ENCODE data around the gene LCNL1. TPM values are rescaled to one million over a fixed set of nuclear protein-coding genes. Genes with fewer than 3 reads are reported as not detected.

Gene LCNL1
- total and polyA plus RNA-seq, 10 of the 15 experiments (the other 5 are each of a cell fraction or from before 2014, with no cell fraction given): not detected

DNA sequence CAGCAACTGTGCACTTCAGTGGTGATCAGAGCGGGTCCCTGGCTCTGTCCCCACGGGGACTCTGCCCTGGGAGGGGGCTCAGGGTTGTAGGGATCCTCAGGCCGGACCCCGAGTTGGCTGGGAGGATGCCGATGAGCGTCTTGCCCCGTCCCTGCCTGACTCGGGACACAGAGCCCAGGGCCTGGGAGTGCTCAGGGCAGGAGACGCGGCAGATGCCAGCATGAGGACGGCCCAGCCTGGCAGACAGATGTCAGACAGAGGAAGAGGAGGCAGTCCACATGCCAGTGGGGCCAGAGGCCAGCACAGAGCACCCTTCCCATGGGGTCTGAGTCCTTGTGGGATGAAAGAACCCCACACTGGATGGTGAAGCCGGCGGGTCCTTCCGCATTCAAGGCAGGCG is 19.5 kb upstream of the LCNL1 start:
- ChIA-PET CTCF (interaction anchor here (1.4 kb wide), 1 partner anchor 19 kb away, joined by 3 read pairs; the partner anchor contains the start of genes C8G and FBXW5), POLR2A (no interaction called here), SMC1A (ENCODE audit: uncharacterized antibody, unreplicated experiment) (no interaction called here), RAD21 (ENCODE audit: unreplicated experiment) (interaction anchor here (0.6 kb wide), 1 partner anchor 227 kb away, joined by 3 read pairs; no protein-coding TSS in a partner anchor)
- no peaks in the 10 kb centered on the region for H3K36me3 ChIP-seq (ENCODE audit: control insufficient read depth in 2 of 2, insufficient read depth in 2 of 2, low read length in 1 of 2)
- no peak for TF ChIP-seq ZNF622 (IDR thresholded peaks at IDR 0.05)
- no peak for TF ChIP-seq BACH1 (IDR thresholded peaks at IDR 0.05; ENCODE audit: borderline replicate concordance)
- TF ChIP-seq PAX5 (IDR thresholded peaks at IDR 0.05; ENCODE audit: borderline replicate concordance, low read depth, low read length): no peak
- TF ChIP-seq NRF1 (conservative IDR thresholded peaks at IDR 0.05; ENCODE audit: low read depth, low read length): no peak
- no peak for TF ChIP-seq PAX8 (IDR thresholded peaks at IDR 0.05)
- FAIRE-seq: no peak
- no peak for DNase-seq (ENCODE audit: low read depth, low spot score)
- no peaks in the 10 kb centered on the region; the same call in 1 of the 2 replicates for H4K20me1 ChIP-seq (ENCODE audit: control insufficient read depth, insufficient read depth)
- H3K27ac ChIP-seq (ENCODE audit: control insufficient read depth, insufficient read depth): no peak overlapping the region
- 35% methylated on average over 12 of the region's 15 CpGs for WGBS (ENCODE audit: insufficient coverage, insufficient replicate concordance, low lambda C conversion rate, missing lambda C conversion rate)
- in situ Hi-C loops (cut with MboI) (no loop called here), intact Hi-C loops (cut with micrococcal nuclease; ENCODE audit: unreplicated experiment) (no loop called here)
- H3K27me3 ChIP-seq (replicated peaks in 1 of 2; ENCODE audit: control insufficient read depth in 2 of 2, insufficient read depth in 2 of 2, low read length in 1 of 2): no peaks in the 10 kb centered on the region
- no peaks in the 10 kb centered on the region for H3K9me3 ChIP-seq (replicated peaks; ENCODE audit: control insufficient read depth, insufficient read depth, low read length)
- BruUV-seq (replicated peaks): no TSS peak
- H3K9ac ChIP-seq (ENCODE audit: control insufficient read depth, insufficient read depth, low read length): no peak overlapping the region
- no peak for ATAC-seq
- no peak overlapping the region for H2AFZ ChIP-seq (ENCODE audit: control insufficient read depth, low read depth, low read length)
- H3K4me2 ChIP-seq (ENCODE audit: control insufficient read depth, insufficient read depth): no peak overlapping the region
- peaks cover 7% of the 10 kb centered on the region for H3K4me1 ChIP-seq (ENCODE audit: control insufficient read depth, insufficient read depth, low read length)
- H3K79me2 ChIP-seq (ENCODE audit: control insufficient read depth, insufficient read depth, low read length): no peaks in the 10 kb centered on the region
- no peak overlapping the region for H3K4me3 ChIP-seq

DNA sequence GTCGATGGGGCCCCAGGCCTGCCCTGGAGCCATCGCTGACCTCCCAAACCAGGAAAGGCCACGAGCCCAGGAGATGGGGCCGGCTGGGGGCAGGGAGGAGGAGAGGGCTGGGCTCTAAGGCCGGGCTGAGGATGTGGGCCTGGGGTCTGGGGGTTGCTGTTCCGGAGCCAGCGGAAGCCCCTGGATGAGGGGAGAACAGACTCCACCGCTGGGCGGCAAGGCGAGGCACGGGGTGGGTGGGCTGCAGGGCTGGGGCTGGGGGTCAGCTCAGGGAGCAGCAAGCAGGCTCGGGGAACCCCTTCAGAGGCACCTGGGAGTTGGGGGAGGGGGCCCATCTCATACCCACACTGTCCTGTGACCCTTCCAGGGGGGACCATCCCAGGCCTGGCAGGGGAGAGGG is 19.0 kb upstream of the LCNL1 start:
- no peak overlapping the region for H3K4me2 ChIP-seq (ENCODE audit: control insufficient read depth, insufficient read depth)
- H3K79me2 ChIP-seq (ENCODE audit: control insufficient read depth, insufficient read depth, low read length): no peaks in the 10 kb centered on the region
- H3K4me3 ChIP-seq: no peak overlapping the region
- in situ Hi-C loops (cut with MboI) (no loop called here), intact Hi-C loops (cut with micrococcal nuclease; ENCODE audit: unreplicated experiment) (no loop called here)
- ChIA-PET RAD21 (ENCODE audit: unreplicated experiment) (interaction anchor here (0.6 kb wide), 1 partner anchor 78 kb away, joined by 3 read pairs; no protein-coding TSS in a partner anchor), SMC1A (ENCODE audit: uncharacterized antibody, unreplicated experiment) (no interaction called here), CTCF (no interaction called here), POLR2A (no interaction called here)
- H3K36me3 ChIP-seq (ENCODE audit: control insufficient read depth in 2 of 2, insufficient read depth in 2 of 2, low read length in 1 of 2): no peaks in the 10 kb centered on the region
- H2AFZ ChIP-seq (ENCODE audit: control insufficient read depth, low read depth, low read length): no peak overlapping the region
- FAIRE-seq: no peak
- TF ChIP-seq PAX5 (IDR thresholded peaks at IDR 0.05; ENCODE audit: borderline replicate concordance, low read depth, low read length) (no peak), EGR1 (IDR thresholded peaks at IDR 0.05; ENCODE audit: borderline replicate concordance in 1 of 2, low read depth in 2 of 2, low read length in 2 of 2) (no peak), NRF1 (conservative IDR thresholded peaks at IDR 0.05; ENCODE audit: low read depth, low read length) (no peak), PAX8 (IDR thresholded peaks at IDR 0.05) (no peak), ZNF207 (IDR thresholded peaks at IDR 0.05; ENCODE audit: borderline replicate concordance) (no peak), EZH2 (IDR thresholded peaks at IDR 0.05; ENCODE audit: borderline replicate concordance, control insufficient read depth, low read depth, low read length) (no peak), RB1 (IDR thresholded peaks at IDR 0.05; ENCODE audit: borderline replicate concordance) (no peak)
- H3K9ac ChIP-seq (ENCODE audit: control insufficient read depth, insufficient read depth, low read length): no peak overlapping the region
- no peak overlapping the region for H3K27ac ChIP-seq (ENCODE audit: control insufficient read depth, insufficient read depth)
- no peak for DNase-seq (ENCODE audit: low read depth, low spot score)
- no TSS peak for BruUV-seq (replicated peaks)
- peaks cover 7% of the 10 kb centered on the region for H3K4me1 ChIP-seq (ENCODE audit: control insufficient read depth, insufficient read depth, low read length)
- H4K20me1 ChIP-seq (ENCODE audit: control insufficient read depth, insufficient read depth): no peaks in the 10 kb centered on the region; the same call in 1 of the 2 replicates
- no peaks in the 10 kb centered on the region for H3K9me3 ChIP-seq (replicated peaks; ENCODE audit: control insufficient read depth, insufficient read depth, low read length)
- no peaks in the 10 kb centered on the region for H3K27me3 ChIP-seq (replicated peaks in 1 of 2; ENCODE audit: control insufficient read depth in 2 of 2, insufficient read depth in 2 of 2, low read length in 1 of 2)
- no peak for ATAC-seq
- 63% methylated on average over 6 of the region's 12 CpGs for WGBS (ENCODE audit: insufficient coverage, insufficient replicate concordance, low lambda C conversion rate, missing lambda C conversion rate)
